Occipital lobe (tissue), 2 donors: ENCODE results near the gene TIMM22. TPM values are rescaled to one million over a fixed set of nuclear protein-coding genes. Genes with fewer than 3 reads are reported as not detected.

Experiments used
- DNase-seq: peaks from one replicate; lab custom pipeline; 2025; lab: John Stamatoyannopoulos, UW
- total RNA-seq: library from RNA; depleted of rRNA; stranded (reverse); fragments of >200 nt; gene quantifications from one replicate; pipeline ENCODE4 v1.2.3, GENCODE V29; 2014

TIMM22 gene
- total RNA-seq, 1 donor from 2014 or later, result 12.0 TPM

GRCh38 chr17:1001640-1002411, 4.9 kb downstream of the TIMM22 start:
- DNase-seq, result no peak

GRCh38 chr17:1002412-1002753, 5.5 kb downstream of the TIMM22 start:
- no peak for DNase-seq

GRCh38 chr17:1002771-1003555, 6.0 kb downstream of the TIMM22 start:
- no peak for DNase-seq

GRCh38 chr17:1003633-1003971, 6.7 kb downstream of the TIMM22 start:
- DNase-seq, result no peak

GRCh38 chr17:1003972-1004768, 7.2 kb downstream of the TIMM22 start:
- no peak for DNase-seq

- no peak for DNase-seq
Measured at GRCh38 chr17:1004769-1005295, 7.9 kb downstream of the TIMM22 start.

GRCh38 chr17:1005361-1005946, 8.5 kb downstream of the TIMM22 start:
- DNase-seq, result peak; percentile 72

GRCh38 chr17:1006054-1006453, 9.1 kb downstream of the TIMM22 start:
- no peak for DNase-seq

GRCh38 chr17:1007310-1008007, 10.5 kb downstream of the TIMM22 start:
- no peak for DNase-seq

GRCh38 chr17:1008008-1008761, 11.3 kb downstream of the TIMM22 start:
- no peak for DNase-seq

GRCh38 chr17:1009229-1010085, 12.5 kb downstream of the TIMM22 start:
- no peak for DNase-seq

GRCh38 chr17:1010086-1010450, 13.1 kb downstream of the TIMM22 start:
- DNase-seq, result no peak

- no peak for DNase-seq
Measured at GRCh38 chr17:1010586-1010985, 13.7 kb downstream of the TIMM22 start.

GRCh38 chr17:1011138-1011537, 14.2 kb downstream of the TIMM22 start:
- DNase-seq, result no peak

- no peak for DNase-seq
Measured at GRCh38 chr17:1011760-1012735, 15.1 kb downstream of the TIMM22 start.

- DNase-seq, result no peak
Measured at GRCh38 chr17:1012823-1013728, 16.1 kb downstream of the TIMM22 start.

GRCh38 chr17:1013729-1014090, 16.8 kb downstream of the TIMM22 start:
- DNase-seq, result no peak
